HG03439 (cell line): ENCODE results near the gene CAMKK1.

Source experiments
- ATAC-seq: cut with Tn5 transposase; IDR thresholded peaks from one replicate; pipeline ENCODE4 v1.9.1; 2021; ENCODE audit warnings: mild to moderate bottlenecking, moderate library complexity; ENCODE audit not compliant: unreplicated experiment

The CAMKK1 gene

DNA sequence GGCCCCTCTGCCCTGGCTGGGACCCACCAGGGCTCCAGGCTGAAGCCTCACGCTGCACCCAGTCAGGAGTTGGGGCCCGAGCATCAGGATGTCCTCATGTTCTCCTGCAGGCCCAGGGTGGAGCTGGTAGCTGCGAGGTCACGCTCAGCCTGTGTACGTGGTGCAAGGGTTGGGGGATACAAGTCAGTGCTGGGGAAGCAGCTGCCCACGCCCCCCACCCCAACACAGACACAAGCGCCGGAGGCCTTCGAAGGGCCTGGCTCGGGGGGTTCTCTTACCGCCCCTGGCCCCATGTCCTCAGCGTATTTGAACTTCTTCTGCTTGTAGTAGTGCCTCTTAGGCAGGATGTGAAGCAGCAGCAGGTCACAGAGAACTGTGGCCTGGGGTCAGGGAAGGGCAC lies 4.9 kb upstream of the CAMKK1 start:
- ATAC-seq, result no peak

DNA sequence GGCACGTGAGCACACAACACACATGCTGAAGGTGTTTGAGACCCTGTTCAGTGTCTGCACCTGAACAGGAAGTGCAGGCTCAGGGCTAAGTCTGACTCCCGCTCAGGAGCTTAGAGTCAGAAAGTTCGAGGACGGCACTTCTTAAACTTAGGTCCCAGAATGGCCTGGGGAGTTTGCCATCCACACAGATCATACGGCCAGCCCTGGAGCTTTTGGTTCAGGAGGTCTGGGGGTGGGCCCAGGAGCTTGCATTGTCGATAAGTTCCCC lies 4.0 kb upstream of the CAMKK1 start:
- ATAC-seq, result no peak

DNA sequence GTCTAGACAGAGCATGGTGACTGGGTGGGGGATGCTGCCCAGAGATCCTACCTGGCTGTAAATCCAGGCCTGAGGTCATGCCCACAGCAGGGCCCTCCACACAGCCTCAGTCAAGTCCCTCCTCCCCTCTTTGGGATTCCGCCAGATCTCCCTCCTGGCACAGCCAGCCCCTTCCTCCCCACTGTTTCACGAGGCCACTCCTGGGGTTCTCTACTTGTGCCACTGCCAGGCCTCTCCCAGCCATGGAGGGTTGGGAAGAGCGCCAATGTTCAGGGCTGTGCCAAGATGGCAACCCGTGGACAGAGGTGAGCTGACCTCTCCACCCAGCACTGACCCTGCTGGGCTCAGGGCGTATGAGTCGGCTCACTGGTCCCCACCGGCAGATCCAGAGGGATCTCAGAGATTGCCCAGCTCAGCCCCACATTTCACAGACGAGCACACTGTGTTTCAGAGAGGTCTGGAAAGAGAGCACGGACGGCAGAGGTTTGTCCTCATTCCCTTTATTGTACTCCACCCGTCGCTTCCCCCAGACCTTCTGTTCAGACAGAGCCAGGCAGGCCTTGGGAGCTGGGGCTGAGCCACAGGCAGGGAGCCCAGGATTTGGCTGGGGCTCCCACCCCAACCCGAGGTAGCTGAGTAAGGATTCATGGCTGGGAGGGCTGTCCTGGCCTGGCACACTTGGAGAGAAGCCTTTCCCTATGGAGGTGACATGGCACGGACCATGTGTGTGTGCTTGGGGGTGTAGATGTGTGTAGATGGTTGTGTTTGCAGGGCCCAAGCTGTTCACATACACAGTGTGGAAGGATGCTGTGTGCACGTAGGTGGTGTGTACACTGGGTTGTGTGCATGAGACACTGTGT lies 3.5 kb upstream of the CAMKK1 start:
- ATAC-seq, result no peak

DNA sequence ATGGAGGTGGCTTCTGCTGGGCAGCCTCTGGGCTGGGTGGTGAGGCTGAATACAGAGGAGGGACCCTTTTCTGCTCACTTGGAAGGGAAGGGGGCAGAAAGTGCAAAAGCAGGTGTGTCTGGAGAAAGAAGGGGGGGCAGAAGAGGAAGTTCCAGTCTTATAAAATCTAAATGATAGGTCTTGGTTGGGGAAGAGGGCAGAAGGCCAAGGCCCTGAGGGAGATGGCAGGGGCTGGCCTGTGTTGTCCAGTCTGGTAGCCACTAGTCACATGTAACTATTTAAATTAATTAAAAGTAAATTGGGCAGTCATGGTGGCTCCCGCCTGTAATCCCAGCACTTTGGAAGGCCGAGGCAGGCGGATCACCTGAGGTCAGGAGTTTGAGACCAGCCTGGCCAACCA lies 2.5 kb upstream of the CAMKK1 start:
- no peak for ATAC-seq

DNA sequence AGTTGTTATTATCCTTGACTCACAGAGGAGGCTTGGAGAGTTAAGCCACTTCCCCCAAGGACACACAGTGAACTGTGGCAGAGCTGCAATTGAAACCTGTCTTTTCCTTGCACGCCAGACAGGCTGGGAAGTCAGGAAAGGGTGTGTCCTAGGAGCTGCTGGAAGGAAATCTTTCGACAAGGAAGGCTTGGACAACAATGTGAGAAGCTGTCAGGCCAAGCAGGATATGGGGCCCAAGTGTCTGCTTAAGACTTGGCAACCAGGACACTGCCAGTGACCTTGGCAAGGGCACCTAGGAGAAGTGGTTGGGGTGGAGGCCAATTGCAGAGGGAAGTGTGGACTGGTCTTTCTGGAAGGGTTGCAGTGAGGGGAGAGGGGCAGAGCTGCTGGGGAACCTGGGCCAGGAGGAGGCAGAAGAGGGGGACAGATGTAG lies 2.1 kb upstream of the CAMKK1 start:
- no peak for ATAC-seq

DNA sequence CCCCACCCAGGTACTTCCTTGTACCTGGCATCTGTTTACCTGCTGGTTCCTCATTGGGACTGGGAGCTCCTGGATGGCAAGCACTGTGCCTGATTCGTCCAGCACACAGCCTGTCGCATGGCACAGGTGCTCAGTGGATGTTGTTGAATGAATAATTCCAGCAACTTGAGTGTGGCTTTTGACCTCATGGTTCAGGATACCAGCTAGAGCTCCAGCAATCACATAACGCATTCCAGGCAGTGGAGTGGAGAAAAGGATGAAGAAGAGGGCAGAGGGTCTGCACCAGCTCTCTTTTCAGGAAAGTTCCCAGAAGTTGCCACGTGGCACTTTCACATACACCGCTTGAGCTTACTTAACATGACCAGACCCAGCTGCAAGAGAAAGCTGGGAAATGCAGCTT lies 1.3 kb upstream of the CAMKK1 start:
- no peak for ATAC-seq

DNA sequence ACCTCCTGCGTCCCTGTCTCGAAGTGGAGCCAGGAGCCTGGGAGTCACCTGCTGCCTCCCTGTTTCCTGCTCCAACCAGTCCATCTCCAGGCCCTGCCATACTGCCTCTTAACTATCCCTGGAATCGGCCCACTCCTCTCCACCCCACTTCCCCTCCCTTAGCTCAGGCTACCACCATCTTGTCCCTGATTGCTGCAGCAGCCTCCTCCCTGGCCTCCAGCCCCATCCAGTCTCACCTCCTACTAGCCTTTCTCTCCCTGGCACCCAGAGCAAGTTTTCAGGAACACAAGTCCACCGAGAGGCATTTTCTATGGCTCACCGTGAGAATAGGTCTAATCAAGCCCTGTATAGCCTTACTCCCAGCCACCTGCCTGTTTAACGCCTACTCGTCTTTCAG lies 865 bp upstream of the CAMKK1 start:
- ATAC-seq, result no peak

DNA sequence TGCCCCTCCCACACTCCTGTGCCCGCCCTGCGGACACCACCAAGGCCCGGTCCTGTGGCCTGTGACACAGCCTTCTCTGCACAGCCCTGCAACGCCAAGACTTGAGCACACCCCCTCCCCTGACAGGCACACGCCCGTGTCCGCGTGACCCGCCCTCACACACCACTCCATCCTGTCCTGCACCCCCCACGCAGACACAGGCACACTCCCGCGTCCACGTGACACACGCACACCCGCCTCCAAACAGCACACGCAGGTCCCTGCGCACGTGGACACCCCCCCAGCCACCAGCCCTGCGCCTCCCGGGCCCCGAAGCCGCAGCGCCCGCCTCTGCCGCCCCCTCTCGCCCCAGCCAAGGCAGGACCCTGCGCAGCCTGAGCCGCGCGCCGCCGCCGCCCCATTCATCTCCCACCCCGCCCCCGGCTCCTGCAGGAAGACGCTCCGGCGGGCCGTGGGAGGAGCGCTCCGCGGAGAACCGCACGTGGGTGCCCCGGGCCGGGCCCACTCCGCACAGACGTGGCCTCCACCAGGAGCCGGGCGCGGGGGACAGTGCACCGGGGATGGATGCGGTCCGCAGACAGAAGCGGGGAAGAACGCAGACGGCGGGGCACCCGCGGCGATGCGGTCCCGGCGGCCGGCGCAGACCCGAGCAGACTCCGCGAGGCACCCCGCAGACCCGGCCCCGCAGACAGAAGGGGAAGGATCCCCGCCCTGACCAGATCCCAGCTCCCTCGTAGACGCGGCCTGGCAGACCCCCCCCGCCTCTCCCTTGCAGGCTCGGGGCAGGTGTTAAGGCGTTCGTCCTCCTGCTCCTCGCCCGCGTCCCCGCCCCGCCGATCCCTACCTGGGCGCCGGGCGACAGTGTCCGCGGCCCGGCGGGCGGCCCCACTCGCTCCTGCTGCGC lies 506 bp downstream of the CAMKK1 start:
- peak; percentile 18 for ATAC-seq

DNA sequence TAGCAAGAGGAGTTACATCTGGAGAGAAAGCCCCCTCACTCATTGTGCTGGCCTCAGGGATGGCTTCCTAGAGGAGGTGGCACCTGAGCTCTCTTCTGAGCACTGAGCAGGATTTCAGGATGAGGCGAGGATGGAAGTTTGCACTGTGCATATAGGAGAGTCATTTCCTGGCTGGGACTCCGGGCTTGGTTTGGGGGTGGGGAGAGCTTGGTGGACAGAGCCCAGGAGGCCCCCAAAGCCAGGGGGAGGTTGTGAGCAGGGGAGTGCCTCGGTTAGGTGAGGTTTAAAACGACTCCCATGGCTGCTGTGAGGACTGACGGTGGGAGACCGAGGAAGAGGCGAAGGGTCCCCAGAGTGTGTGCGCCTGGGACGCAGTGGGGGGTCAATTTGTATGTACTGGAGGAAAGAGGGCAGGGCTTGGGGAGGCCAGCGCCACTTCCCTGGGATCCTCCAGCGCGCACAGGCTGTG lies 1.2 kb downstream of the CAMKK1 start:
- no peak for ATAC-seq

DNA sequence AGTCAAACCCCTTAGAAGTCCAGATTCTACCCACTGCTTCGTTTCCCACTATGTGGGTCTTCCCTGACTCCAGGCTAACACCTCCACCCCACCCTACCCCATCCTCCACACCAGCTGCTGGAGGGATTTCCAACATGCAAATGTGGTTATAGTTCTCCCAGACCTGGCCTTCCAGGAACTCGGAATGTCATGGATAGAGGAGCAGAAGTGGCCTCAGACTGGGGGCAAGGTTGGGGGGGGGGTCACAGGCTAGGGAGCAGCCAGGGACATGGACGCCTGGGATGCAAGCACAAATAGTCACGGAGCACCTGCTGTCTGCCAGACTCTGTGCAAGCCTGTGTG lies 2.0 kb downstream of the CAMKK1 start:
- ATAC-seq, result no peak

DNA sequence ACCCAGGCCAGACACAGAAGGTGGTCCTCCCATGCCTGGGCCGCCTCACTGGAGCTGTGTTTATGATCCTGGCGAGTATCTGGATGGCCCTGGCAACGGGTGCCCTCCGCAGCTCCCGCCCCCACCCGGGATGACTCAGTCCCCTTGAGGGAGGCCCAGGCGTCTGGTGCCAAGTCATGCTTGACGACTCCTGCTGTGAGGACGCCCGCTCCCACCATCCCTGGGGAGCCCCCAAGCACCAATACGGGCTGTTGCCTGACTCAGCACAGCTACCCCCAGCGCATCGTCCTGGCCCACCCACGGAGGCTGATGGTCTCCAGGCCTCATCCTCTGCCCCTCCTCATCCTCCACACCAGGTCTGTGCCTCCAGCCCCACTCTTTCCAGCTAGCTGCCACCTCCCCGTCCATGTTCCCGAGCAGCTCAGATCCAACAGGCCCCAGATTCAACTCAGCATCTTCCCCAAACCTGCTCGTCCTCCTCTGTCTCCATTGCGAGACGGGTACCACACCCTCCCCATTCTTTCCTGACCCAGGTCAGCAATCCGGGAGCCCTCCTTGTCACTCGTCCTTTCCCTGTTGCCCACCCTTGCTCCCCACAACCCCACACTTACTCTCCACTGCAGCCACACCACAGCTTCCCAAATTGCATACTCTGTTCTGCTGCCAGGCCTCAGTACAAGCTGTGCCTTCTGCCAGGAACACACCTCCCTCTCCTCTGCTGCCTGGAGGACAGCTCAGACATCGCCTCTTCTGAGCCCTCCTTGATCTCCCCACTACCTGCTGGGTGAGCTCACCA lies 2.6 kb downstream of the CAMKK1 start:
- no peak for ATAC-seq

DNA sequence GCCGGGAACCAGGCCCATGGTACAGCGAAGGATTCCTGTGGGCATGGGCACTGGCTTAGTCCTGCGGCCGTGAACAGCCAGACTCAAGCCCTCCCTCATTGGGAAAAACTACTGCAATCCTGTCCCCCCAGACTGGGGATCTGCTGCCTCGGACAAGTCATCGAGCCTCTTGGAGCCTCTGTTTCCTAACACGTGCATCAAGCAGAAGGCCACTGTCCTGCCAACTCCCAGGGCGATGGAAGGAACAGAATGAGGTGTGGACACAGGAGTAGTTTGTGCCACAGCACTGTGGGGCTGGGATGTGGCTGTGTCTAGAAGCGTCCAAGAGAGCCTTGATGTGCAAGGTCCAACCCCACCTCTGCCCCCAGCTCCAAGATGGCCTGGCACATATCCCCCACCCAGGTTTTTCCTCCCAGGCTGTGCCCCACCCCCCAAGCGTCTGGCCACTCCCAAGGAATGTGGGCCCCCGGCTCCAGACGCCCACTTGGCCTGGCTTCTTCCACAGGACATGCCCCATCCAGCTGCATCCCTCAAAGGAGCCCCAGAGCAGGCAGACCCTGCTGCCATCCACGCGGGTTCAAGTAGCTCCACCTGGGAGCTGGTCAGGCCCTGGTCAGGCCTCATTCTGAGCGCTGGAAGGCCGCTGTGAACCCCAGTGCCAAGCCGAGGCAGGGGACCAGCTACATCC lies 3.4 kb downstream of the CAMKK1 start:
- ATAC-seq, result no peak

DNA sequence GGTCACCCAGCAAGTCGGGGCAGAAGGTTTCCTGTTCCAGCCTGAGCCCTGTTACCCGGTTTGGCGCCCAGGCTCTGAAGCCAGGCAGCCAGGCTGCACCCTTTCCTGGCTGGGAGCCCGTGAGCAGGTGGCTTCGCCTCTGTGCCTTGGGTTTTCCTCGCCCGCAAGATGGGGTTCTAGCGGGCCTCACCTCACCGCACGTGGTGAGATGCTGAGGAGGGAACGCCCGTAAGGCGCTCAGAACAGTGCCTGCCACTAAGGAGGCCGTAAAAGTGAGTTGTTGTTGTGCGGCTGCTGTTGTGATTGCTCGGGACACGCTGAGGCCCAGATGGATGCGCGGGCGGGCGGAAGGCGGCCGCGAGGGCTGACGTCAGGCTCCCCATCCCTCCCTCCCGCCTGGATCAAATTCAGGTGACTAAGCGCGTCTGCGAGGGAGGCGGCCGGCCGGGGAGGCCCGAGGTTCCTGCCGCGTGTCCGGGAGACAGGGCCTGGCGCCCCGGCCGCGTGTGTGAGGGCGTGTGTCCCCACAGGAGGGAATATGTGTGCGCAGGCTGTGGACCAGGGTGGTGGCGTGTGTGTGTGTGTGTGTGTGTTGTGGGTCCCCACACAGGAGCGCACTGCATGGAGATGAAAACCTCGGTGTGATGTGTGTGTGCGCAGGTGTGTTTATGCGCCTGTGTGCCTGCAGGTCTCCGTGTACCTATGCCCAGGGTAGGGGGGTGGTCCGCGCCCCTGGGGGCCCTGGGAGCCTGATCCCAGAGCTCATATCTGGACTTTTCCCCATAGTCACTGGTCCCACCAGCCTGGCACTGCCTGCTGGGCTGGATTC lies 4.3 kb downstream of the CAMKK1 start:
- ATAC-seq, result no peak

DNA sequence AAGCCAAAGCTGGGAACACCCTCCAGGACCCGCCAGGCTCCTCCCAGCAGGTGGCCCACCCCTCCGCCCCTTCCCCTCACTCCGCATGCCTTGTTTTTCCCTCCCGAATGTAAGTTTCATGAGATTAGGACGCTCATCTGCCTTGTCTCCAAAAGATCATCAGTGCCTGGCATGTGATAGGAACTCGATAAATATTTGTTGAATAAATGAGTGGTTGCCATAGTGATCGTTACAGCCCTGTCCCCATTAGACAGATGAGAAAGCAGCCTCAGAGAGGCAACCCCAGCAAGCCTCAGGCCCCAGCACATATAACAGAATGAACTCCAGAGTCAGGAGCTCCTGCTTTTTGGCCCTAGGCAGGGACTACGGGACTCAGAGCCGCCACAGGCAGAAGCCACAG lies 5.0 kb downstream of the CAMKK1 start:
- no peak for ATAC-seq

DNA sequence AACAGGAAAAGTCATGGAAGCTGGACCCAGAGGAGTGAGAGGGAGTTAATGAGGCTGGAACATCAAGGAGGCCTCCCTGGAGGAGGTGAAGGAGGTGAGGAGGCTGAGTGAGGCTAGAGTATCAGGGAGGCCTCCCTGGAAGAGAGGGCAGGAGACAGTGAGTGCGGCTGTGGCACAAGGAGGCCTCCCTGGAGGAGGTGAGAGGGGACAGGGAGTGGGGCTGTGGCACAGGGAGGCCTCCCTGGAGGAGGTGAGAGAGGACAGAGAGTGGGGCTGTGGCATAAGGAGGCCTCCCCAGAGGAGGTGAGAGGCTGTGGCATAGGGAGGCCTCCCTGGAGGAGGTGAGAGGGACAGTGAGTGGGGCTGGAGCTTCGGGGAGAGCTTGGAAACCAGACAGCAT lies 5.5 kb downstream of the CAMKK1 start:
- no peak for ATAC-seq

DNA sequence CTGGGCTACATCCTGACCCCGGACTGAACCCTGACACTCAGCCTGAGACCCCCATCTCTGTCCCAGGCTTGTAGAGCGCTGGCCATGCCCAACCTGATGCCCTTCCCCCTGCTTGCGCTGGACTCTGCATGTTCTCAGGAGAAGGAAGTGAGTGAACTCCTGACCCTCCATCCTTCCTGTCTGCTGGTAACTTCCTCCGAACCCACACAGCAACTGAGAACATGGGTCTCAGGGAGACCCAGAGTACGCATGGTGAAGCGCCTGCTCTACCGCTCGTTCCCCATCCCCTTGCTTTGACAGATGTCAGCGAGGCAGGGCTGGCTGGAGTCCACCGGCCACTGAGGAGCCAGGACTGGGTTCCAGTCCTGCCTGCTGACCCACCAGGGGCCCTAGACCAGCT lies 6.1 kb downstream of the CAMKK1 start:
- no peak for ATAC-seq

DNA sequence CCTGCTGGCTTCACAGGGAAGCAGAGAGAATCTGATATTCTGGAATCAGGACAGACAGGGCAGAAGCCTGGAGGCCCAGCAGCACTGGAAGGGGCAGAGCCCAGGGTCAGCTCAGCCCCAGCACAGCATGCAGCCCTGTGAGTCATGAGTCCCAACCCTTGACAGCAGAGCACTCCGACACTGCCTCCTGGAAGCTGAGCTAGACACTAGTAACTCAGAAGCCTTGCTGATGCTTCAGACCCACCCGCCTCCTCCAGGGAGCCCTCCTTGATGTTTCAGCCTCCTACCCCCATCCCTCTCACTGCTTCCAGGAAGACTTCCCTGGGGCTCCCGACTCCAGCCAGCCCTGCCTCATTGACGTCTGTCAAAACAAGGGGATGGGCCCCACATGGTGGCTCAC lies 6.9 kb downstream of the CAMKK1 start:
- ATAC-seq, result no peak

DNA sequence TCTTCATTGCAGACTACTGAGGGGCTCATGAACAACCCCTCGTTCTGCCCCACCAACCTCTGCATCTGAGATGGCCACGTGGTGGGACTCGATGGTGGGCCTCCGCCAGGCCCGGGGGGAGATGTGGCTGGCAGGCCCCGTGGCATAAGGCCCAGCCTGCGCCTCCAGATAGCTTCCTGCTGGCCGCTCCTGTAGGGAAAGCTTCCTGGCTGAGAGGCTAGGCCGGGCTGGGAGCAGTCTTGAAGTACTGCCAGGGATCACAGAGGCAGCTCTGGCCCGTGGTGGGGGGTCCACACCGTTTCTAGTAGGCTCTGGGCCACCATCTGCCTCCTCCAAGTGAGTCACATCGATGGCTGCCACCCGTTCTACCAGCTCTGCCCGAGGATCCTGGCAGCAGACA lies 7.6 kb downstream of the CAMKK1 start:
- no peak for ATAC-seq

DNA sequence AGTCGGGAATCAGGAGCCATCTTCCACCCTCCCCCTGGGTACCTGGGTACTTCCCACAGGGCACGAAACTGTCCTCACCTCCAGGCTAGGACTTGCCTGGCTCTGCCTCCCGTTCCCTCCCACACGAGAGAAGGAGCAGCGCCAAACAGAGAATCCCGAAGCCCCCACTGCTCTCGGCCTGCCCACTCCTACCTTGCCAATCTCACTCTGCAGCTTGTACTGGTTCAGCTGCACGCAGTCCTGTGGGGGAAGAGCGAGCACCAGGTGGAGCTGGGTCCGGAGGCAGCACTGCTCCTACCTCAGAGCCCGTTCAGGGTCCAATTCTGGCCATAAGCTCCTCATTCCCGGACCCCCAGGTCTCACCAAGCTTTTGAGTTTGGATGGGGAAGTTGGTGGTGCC lies 8.7 kb downstream of the CAMKK1 start:
- no peak for ATAC-seq

DNA sequence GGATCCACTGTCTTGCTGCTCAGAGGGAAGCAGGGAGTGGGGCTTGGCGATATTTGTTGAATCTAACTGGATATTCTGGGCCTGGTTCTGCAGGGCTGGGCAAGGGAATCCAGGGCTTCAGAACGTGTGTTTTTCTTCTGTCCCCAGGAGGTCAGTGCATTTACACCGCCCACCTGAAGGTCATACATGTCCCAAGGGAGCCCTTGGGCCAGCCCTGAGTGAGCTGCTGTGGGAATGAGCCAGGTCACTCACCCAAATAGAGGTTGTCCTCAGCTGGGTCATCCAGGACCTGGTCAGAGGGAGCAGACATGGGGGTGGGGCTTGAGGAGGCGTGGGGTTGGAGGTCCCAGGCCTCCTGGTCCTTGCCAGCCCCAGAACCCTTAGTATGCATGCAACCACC lies 10.6 kb downstream of the CAMKK1 start:
- ATAC-seq, result no peak
